Testis (tissue), 3 donors: ENCODE data around the gene NUDT6. TPM values are rescaled to one million over a fixed set of nuclear protein-coding genes. Genes with fewer than 3 reads are reported as not detected.

Experiments used
- DNase-seq: peaks from one replicate; pipeline ENCODE4 v3.0.0-alpha.2; 2019
- H3K27ac ChIP-seq, 2 donors: fragments of 200-600 bp; sonication (generic); one replicate each; pipeline ENCODE4 v1.5.1; 2019
- H3K27me3 ChIP-seq: fragments of 200-600 bp; sonication (generic); one replicate; pipeline ENCODE4 v1.5.1; 2019
- H3K36me3 ChIP-seq: fragments of 200-600 bp; sonication (generic); one replicate; pipeline ENCODE4 v1.5.1; 2017; ENCODE audit warnings: low read depth; ENCODE audit errors: missing control alignments
- H3K4me1 ChIP-seq: fragments of 200-600 bp; sonication (generic); one replicate; pipeline ENCODE4 v1.5.1; 2019
- H3K4me3 ChIP-seq, 2 donors: fragments of 200-600 bp; sonication (generic); one replicate each; pipeline ENCODE4 v1.5.1; 2017 to 2019
- H3K9me3 ChIP-seq: fragments of 200-600 bp; sonication (generic); one replicate; pipeline ENCODE4 v1.5.1; 2017
- POLR2A ChIP-seq: fragments of 450-650 bp; IDR thresholded peaks from one replicate; pipeline ENCODE4 v1.6.1; 2017; ENCODE audit warnings: antibody characterized with exemption, mild to moderate bottlenecking, moderate library complexity
- WGBS, 2 donors: methylation state at CpG; one replicate each; pipeline ENCODE4 v1.1.5; 2018; 5-methylcytosine and 5-hydroxymethylcytosine counted together
- intact Hi-C: fragments of 100-400 bp; cut with DNase I; formaldehyde crosslinking; loops from one replicate; pipeline ENCODE4 v1.15.1; 2023; ENCODE audit warnings: low total_unique reads
- polyA plus RNA-seq: library from polyadenylated mRNA; stranded (reverse); fragments of 350-450 nt; fragmentation: Illumina TruSeq; extraction: RNeasy Lipid Tissue Mini Kit (QIAGEN cat#74804); gene quantifications from one replicate; pipeline ENCODE4 v1.2.3, GENCODE V29; 2014; ENCODE audit warnings: low read depth, low replicate concordance; ENCODE audit not compliant: insufficient read depth
- total RNA-seq, 2 donors: library from RNA; depleted of rRNA; stranded (reverse); fragments of >200 nt; gene quantifications; one replicate each; pipeline ENCODE4 v1.2.3, GENCODE V29; 2016
- TF ChIP-seq, protein P1 (sequence below), 3 experiments: fragments of 450-650 bp in 2 of 3; fragments of 200-600 bp in 1 of 3; sonication (generic) in 1 of 3; IDR thresholded peaks; one replicate each; pipeline ENCODE4 v1.5.1; 2016 to 2019; ENCODE audit warnings: antibody characterized with exemption in 3 of 3, mild to moderate bottlenecking in 2 of 3, moderate library complexity in 1 of 3

The NUDT6 gene
- total and polyA plus RNA-seq, 3 donors from 2014 or later = 12.0 to 16.6 (median 15.4) TPM

DNA sequence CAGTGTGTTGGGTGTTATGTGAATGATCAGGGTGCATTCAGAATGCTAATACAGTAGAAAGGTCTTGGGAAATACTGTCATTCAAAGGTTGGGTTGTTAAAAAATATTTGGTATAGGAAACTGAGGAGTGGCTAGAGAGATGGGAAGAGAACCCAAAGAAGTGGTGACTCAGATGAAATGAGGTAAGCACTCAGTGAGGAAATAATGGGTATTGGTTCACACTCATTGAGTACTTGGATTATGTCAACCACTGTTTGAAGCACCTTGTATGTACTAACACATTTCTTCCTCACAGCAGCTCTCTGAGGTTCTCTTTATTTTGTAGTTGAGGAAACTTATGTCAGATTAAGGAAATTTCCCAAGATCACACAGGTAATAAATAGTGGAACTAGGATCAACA lies 40.8 kb upstream of the NUDT6 start:
- Histone ChIP-seq H3K4me1 (peaks cover 10% of the 10 kb centered on the region), H3K36me3 (no peaks in the 10 kb centered on the region), H3K4me3 (no peak overlapping the region), H3K9me3 (no peaks in the 10 kb centered on the region), H3K27ac (no peak overlapping the region), H3K27me3 (no peaks in the 10 kb centered on the region)
- TF ChIP-seq, protein P1, sequence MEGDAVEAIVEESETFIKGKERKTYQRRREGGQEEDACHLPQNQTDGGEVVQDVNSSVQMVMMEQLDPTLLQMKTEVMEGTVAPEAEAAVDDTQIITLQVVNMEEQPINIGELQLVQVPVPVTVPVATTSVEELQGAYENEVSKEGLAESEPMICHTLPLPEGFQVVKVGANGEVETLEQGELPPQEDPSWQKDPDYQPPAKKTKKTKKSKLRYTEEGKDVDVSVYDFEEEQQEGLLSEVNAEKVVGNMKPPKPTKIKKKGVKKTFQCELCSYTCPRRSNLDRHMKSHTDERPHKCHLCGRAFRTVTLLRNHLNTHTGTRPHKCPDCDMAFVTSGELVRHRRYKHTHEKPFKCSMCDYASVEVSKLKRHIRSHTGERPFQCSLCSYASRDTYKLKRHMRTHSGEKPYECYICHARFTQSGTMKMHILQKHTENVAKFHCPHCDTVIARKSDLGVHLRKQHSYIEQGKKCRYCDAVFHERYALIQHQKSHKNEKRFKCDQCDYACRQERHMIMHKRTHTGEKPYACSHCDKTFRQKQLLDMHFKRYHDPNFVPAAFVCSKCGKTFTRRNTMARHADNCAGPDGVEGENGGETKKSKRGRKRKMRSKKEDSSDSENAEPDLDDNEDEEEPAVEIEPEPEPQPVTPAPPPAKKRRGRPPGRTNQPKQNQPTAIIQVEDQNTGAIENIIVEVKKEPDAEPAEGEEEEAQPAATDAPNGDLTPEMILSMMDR (IDR thresholded peaks at IDR 0.05) = no peak
- no peak for TF ChIP-seq POLR2A
- intact Hi-C loops = no loop called here
- DNase-seq = no peak

DNA sequence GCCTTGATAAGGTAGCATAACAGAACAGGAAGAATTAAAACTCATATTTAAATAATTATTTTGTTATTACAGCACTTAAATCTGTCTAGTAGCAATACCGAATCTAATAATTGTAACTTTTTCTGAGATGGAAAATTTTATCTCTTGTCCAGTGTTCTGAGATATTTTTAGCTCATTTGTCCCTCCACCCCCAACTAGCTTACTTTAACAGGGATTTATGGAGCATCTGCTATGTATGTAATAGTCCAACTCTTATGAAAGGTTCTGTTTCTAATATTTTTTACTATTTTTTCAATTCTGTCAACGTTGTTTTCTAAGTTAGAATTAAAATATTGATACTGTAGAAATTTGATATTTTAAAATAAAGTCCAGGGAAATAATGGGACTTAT lies 38.2 kb upstream of the NUDT6 start:
- peaks cover 10% of the 10 kb centered on the region for H3K4me1 ChIP-seq
- H3K4me3 ChIP-seq = no peak overlapping the region
- no peaks in the 10 kb centered on the region for H3K9me3 ChIP-seq
- H3K36me3 ChIP-seq = no peaks in the 10 kb centered on the region
- TF ChIP-seq, protein P1 (IDR thresholded peaks at IDR 0.05) = no peak
- TF ChIP-seq POLR2A = no peak
- H3K27ac ChIP-seq = peak overlapping the region in 1 of 2 donors; percentile 21
- no peak for DNase-seq
- intact Hi-C loops = no loop called here
- no peaks in the 10 kb centered on the region for H3K27me3 ChIP-seq
- WGBS, 2 donors = 36 to 50% methylated on average over 2 of the region's 2 CpGs

DNA sequence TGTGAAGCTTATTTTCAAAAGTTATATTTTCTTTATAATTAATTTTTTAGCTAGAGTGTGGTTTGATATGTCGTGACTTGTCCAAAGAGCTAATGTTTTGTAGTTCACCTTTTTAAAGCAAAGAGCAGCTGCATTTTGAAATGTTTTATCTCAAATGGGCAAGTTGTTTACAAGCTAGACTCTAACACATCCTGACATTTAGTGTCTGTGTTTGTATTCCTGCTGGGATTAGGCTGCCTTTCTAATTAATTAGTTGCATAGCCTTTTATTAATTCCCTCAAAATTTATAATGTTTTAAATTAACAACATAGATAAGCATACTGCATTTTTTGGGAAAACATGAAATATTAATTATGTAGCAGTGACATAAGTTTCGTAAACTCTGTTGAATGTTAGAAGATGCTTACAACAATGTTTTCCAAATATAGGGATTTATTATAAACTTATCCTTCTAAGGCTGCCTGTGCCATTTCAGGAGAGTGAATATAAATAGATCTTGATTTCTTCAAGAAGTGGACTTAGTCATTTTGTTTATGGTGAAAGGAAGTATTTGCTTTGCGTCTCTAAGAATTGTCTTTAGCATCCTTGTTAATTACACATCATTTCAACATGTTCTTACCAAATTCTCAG lies 37.7 kb upstream of the NUDT6 start:
- Histone ChIP-seq H3K27me3 (no peaks in the 10 kb centered on the region), H3K4me3 (no peak overlapping the region), H3K36me3 (no peaks in the 10 kb centered on the region), H3K9me3 (no peaks in the 10 kb centered on the region), H3K27ac (peak overlapping the region in 1 of 2 donors; percentile 21), H3K4me1 (peaks cover 10% of the 10 kb centered on the region)
- no peak for DNase-seq
- WGBS, 2 donors = 60 to 61% methylated on average over 3 of the region's 3 CpGs
- intact Hi-C loops = no loop called here
- TF ChIP-seq, protein P1 (IDR thresholded peaks at IDR 0.05) = no peak
- TF ChIP-seq POLR2A = no peak

DNA sequence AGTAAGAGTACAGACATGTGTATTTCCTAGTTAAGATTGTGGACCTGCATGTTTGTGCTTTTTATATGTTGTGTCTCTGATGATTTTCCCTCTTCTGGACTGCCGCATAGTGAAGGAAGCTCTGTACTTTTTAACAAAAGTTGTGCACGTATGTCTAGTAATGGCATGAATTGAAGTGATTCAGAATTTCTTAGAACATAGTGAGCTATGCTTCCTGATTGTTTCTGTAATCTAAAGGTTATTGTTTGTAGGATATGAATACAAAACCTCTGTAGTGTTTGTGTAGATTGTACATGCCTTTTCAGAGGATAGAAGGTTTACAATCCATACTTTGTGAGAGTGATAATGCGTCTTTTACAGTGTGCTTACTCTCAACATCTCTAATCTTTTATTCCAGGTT lies 37.0 kb upstream of the NUDT6 start:
- H3K27ac ChIP-seq = no peak overlapping the region
- no peak overlapping the region for H3K4me3 ChIP-seq
- WGBS, 2 donors = 62 to 63% methylated on average over 3 of the region's 3 CpGs
- DNase-seq = no peak
- no peaks in the 10 kb centered on the region for H3K9me3 ChIP-seq
- TF ChIP-seq POLR2A = no peak
- TF ChIP-seq, protein P1 (IDR thresholded peaks at IDR 0.05) = no peak
- intact Hi-C loops = no loop called here
- H3K4me1 ChIP-seq = peaks cover 10% of the 10 kb centered on the region
- H3K27me3 ChIP-seq = no peaks in the 10 kb centered on the region
- H3K36me3 ChIP-seq = no peaks in the 10 kb centered on the region

DNA sequence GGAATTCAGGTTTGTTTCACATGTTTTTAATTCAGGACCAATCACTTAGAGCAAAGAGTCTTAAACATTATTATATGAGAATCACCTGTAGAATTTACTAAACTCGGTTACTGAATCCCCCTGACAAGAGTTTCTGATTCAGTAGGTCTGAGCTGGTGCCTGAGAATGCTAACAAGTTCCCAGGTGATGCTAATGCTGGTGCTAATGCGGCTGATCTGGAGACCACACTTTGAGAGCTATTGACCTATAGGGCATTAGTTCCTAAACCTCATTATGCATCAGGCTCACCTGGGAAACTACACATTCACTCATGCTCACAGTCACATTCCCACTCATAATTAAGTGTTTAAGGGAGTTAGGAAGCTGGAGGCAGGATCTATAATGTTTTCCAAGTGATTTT lies 36.1 kb upstream of the NUDT6 start:
- intact Hi-C loops = no loop called here
- Histone ChIP-seq H3K27ac (no peak overlapping the region), H3K36me3 (no peaks in the 10 kb centered on the region), H3K4me1 (peaks cover 10% of the 10 kb centered on the region), H3K4me3 (no peak overlapping the region), H3K27me3 (no peaks in the 10 kb centered on the region), H3K9me3 (no peaks in the 10 kb centered on the region)
- 70 to 73% methylated on average over 2 of the region's 2 CpGs for WGBS, 2 donors
- DNase-seq = no peak
- no peak for TF ChIP-seq POLR2A
- TF ChIP-seq, protein P1 (IDR thresholded peaks at IDR 0.05) = no peak
